Prostate gland (tissue), 2 donors: ENCODE data around the gene ODAD3.

Source experiments
- POLR2A ChIP-seq: fragments of 450-650 bp; IDR thresholded peaks from one replicate; pipeline ENCODE4 v1.6.1; 2016; ENCODE audit warnings: antibody characterized with exemption, mild to moderate bottlenecking
- TF ChIP-seq, protein P1 (sequence below), 4 experiments: fragments of 200-600 bp in 2 of 4; fragments of 450-650 bp in 2 of 4; sonication (generic) in 2 of 4; IDR thresholded peaks; 1 replicate in 3 of 4; 2 replicates in 1 of 4; pipeline ENCODE4 v1.5.1; 2016 to 2019; ENCODE audit warnings: antibody characterized with exemption in 4 of 4, mild to moderate bottlenecking in 2 of 4, moderate library complexity in 2 of 4

DNA sequence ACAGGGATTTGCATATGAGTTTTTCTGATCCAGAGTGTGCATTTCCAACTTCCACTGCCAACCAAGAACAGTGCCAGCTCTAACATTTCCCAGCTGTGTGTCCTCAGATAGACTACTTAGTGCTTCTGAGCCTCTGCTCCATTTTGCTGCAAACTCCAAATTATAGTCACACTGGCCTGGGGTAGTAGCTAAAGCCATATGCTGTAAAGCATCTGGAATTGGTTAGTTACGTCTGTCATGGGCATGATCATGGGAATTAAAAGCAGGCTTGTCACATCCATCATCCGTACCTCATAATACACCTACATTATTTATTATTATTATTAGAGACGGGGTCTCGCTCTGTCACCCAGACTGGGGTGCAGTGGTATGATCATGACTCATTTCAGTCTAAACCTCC is 38.8 kb upstream of the ODAD3 start:
- TF ChIP-seq, protein P1, sequence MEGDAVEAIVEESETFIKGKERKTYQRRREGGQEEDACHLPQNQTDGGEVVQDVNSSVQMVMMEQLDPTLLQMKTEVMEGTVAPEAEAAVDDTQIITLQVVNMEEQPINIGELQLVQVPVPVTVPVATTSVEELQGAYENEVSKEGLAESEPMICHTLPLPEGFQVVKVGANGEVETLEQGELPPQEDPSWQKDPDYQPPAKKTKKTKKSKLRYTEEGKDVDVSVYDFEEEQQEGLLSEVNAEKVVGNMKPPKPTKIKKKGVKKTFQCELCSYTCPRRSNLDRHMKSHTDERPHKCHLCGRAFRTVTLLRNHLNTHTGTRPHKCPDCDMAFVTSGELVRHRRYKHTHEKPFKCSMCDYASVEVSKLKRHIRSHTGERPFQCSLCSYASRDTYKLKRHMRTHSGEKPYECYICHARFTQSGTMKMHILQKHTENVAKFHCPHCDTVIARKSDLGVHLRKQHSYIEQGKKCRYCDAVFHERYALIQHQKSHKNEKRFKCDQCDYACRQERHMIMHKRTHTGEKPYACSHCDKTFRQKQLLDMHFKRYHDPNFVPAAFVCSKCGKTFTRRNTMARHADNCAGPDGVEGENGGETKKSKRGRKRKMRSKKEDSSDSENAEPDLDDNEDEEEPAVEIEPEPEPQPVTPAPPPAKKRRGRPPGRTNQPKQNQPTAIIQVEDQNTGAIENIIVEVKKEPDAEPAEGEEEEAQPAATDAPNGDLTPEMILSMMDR (IDR thresholded peaks at IDR 0.05): no peak
- no peak for TF ChIP-seq POLR2A
